GM23338 (cell line): ENCODE measurements around the gene SH3D19.

Source experiments
- CTCF ChIP-seq, 2 experiments: fragments of 200-600 bp in 1 of 2; sonication (generic) in 1 of 2; conservative IDR thresholded peaks; 2 replicates each; pipeline versions ENCODE4 v1.5.1 to v1.6.1; 2016 to 2017; ENCODE audit warnings: antibody characterized with exemption in 2 of 2, low read depth in 2 of 2, mild to moderate bottlenecking in 2 of 2, moderate library complexity in 1 of 2
- EZH2 ChIP-seq: fragments of 200-600 bp; sonication (generic); IDR thresholded peaks from one replicate; pipeline ENCODE4 v1.8.0; 2017; ENCODE audit warnings: antibody characterized with exemption, mild to moderate bottlenecking, low read depth; ENCODE audit not compliant: unreplicated experiment
- EZH2phosphoT487 ChIP-seq: fragments of 200-600 bp; sonication (generic); IDR thresholded peaks from one replicate; pipeline ENCODE4 v1.8.1; 2018; ENCODE audit warnings: antibody characterized with exemption; ENCODE audit not compliant: unreplicated experiment
- JUNB ChIP-seq: IDR thresholded peaks from one replicate; pipeline ENCODE4 v1.6.1; 2016; ENCODE audit warnings: antibody characterized with exemption; ENCODE audit not compliant: unreplicated experiment
- POLR2AphosphoS5 ChIP-seq: IDR thresholded peaks from 2 replicates; pipeline ENCODE4 v1.6.1; 2016; ENCODE audit warnings: antibody characterized with exemption, low read depth
- REST ChIP-seq: IDR thresholded peaks from one replicate; pipeline ENCODE4 v1.6.1; 2018; ENCODE audit warnings: antibody characterized with exemption; ENCODE audit not compliant: unreplicated experiment
- ZNF331 ChIP-seq: fragments of 250-450 bp; sonication (Bioruptor Pico); IDR thresholded peaks from 2 replicates; pipeline ENCODE4 v1.5.0; 2020; ENCODE audit warnings: low read depth, mild to moderate bottlenecking, moderate library complexity

GRCh38 chr4:151117371-151117962 is 207.9 kb downstream of the SH3D19 start:
- TF ChIP-seq CTCF (conservative IDR thresholded peaks at IDR 0.05; ENCODE audit: low read depth in 2 of 2) (peak; percentile 81 to 87), POLR2AphosphoS5 (no peak), ZNF331 (no peak), EZH2phosphoT487 (no peak), EZH2 (no peak), JUNB (no peak), REST (no peak)
